ENCODE measurements around the gene LYRM4. TPM values are rescaled to one million over a fixed set of nuclear protein-coding genes. Genes with fewer than 3 reads are reported as not detected.
"Not testable (repeated sequence)": the region's sequence is repeated elsewhere in the genome, so short reads cannot be mapped to it uniquely, and the experiment has no call there.

LYRM4 gene
- total RNA-seq, 1 donor from 2014 or later: 20.4 TPM

DNA sequence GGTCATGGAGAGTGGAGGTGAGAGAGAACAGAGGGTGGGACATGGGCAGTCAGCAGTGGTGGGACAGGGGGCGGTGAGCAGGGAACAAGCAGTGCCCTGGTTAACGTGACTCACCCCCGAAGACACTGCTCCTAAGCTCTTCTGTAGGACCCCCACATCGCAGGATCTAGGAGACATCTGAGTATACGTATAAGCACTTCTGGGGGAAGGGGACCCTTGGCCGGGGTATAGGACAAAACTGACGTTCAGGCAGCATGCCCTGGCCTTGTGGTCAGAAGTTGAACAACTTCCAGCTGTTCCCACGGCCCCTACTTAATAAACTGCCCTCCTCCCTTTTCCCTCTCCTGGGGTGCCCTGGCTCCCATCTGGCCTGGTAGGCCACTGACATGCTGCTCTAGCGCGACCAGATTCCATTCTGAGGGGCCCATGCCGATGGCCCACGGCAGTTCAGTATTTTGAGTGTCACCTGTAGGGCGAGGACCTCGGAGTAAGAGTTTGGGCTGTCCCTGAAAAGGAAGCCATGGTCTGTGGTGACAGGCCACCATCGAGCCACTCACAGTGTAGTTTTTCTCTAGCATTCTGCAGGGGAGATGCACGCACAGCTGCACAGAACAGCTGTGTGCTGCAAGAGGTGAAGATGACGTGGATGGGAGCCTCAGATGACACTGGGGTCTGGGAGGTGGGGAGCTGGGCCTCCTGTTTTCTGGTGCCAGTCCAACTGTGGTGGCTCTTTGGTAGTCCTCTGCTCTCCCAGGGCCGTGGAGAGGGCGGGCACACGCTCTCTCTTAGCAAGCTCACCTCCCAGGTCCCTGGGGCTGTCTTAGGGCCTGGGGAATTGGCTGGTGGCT, 137.2 kb downstream of the LYRM4 start:
- intact Hi-C loops (cut with DNase I): no loop called here
- H3K27ac ChIP-seq: no peak overlapping the region
- ATAC-seq: no peak

GRCh38 chr6:5122504-5123112, 138.1 kb downstream of the LYRM4 start:
- H3K36me3 ChIP-seq: no peaks in the 10 kb centered on the region
- H3K27me3 ChIP-seq: no peaks in the 10 kb centered on the region
- TF ChIP-seq, protein P1, sequence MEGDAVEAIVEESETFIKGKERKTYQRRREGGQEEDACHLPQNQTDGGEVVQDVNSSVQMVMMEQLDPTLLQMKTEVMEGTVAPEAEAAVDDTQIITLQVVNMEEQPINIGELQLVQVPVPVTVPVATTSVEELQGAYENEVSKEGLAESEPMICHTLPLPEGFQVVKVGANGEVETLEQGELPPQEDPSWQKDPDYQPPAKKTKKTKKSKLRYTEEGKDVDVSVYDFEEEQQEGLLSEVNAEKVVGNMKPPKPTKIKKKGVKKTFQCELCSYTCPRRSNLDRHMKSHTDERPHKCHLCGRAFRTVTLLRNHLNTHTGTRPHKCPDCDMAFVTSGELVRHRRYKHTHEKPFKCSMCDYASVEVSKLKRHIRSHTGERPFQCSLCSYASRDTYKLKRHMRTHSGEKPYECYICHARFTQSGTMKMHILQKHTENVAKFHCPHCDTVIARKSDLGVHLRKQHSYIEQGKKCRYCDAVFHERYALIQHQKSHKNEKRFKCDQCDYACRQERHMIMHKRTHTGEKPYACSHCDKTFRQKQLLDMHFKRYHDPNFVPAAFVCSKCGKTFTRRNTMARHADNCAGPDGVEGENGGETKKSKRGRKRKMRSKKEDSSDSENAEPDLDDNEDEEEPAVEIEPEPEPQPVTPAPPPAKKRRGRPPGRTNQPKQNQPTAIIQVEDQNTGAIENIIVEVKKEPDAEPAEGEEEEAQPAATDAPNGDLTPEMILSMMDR (IDR thresholded peaks at IDR 0.05): no peak
- ATAC-seq (no peak), DNase-seq (no peak)
- no peaks in the 10 kb centered on the region for H3K9me3 ChIP-seq
- no peak overlapping the region for H3K4me3 ChIP-seq
- intact Hi-C loops (cut with DNase I): no loop called here
- H3K27ac ChIP-seq: no peak overlapping the region
- no peaks in the 10 kb centered on the region for H3K4me1 ChIP-seq

More for the DNA sequence above, 137.2 kb downstream of the LYRM4 start:
- Histone ChIP-seq H3K4me3 (no peak overlapping the region), H3K27me3 (no peaks in the 10 kb centered on the region), H3K36me3 (no peaks in the 10 kb centered on the region), H3K9me3 (no peaks in the 10 kb centered on the region), H3K4me1 (no peaks in the 10 kb centered on the region)
- TF ChIP-seq, protein P1 (IDR thresholded peaks at IDR 0.05): no peak
- DNase-seq: no peak

DNA sequence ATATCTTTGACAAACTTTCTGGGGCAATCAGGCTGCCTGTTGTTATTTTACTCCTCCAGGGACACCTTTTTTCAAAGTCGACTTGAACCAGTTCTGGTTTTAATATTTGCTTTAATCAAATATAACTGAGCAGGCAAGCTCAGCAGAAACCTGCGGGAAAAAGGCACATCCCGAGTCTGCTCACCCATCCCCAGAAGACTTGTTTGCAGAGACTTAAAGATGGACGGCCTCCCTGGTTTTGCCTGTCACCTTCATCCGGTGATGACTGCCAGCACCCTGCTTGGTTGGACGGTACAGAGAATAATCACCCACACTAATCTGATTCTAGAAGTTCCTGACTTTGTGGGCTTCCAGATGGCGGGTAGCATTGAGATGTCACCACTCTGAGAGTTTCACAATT, 138.8 kb downstream of the LYRM4 start:
- DNase-seq (no peak), ATAC-seq (no peak)
- intact Hi-C loops (cut with DNase I): no loop called here
- TF ChIP-seq, protein P1 (IDR thresholded peaks at IDR 0.05): no peak
- Histone ChIP-seq H3K9me3 (no peaks in the 10 kb centered on the region), H3K27me3 (no peaks in the 10 kb centered on the region), H3K27ac (no peak overlapping the region), H3K4me1 (no peaks in the 10 kb centered on the region), H3K36me3 (no peaks in the 10 kb centered on the region), H3K4me3 (no peak overlapping the region)

DNA sequence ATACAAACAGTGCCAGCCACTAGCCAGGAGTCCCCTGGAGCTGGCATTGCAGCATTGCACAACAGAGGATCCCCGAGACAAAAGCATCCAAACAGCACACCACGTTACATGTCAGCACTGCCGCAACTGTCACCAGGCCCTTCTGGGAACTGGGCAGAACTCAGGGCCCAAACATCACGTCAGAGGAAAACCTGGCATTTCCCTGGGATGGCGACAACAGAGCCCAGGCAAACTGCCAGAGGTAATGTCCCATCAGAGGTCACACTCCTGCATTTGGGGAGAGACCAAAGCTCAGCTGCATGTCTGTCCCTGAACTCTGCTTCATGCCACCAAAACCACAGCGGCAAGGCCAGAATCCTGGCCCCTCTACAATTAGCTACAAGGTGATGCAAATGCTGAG, 139.3 kb downstream of the LYRM4 start:
- ATAC-seq: no peak
- no peaks in the 10 kb centered on the region for H3K36me3 ChIP-seq
- no peaks in the 10 kb centered on the region for H3K27me3 ChIP-seq
- no peaks in the 10 kb centered on the region for H3K9me3 ChIP-seq
- H3K4me3 ChIP-seq: no peak overlapping the region
- H3K27ac ChIP-seq: no peak overlapping the region
- intact Hi-C loops (cut with DNase I): no loop called here
- DNase-seq: no peak
- H3K4me1 ChIP-seq: no peaks in the 10 kb centered on the region
- TF ChIP-seq, protein P1 (IDR thresholded peaks at IDR 0.05): no peak

DNA sequence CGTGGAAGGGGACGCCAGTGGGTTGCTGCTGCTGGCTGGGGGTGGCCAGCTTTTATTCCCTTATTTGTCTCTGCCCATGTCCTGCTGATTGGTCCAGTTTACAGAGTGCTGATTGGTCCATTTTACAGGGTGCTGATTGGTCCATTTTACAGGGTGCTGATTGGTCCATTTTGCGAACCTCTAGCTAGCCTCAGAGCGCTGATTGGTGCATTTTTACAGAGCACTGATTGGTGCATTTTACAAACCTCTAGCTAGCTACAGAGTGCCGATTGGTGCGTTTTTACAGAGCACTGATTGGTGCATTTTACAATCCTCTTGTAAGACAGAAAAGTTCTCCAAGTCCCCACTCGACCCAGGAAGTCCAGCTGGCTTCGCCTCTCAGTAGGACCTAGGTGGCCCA, 140.2 kb downstream of the LYRM4 start:
- H3K27me3 ChIP-seq; H3K4me1 ChIP-seq; H3K36me3 ChIP-seq; intact Hi-C loops (cut with DNase I); H3K9me3 ChIP-seq; DNase-seq; H3K4me3 ChIP-seq; ATAC-seq; H3K27ac ChIP-seq: not testable (repeated sequence)

DNA sequence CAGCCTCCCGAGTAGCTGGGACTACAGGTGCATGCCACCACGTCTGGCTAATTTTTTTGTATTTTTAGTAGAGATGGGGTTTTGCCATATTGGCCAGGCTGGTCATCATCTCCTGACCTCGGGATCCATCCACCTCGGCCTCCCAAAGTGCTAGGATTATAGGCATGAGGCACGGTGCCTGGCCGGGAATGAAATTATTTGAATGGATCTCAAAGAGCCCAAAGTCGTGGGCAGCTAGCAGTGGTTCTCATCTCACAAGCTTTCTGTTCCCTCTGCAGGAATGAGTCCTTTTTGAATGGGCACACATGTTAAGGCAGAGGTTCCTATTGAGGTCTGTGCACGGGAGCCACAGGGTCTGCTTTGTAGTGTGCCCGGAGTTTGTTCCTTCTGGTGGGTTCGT, 140.7 kb downstream of the LYRM4 start:
- no peaks in the 10 kb centered on the region for H3K4me1 ChIP-seq
- no peaks in the 10 kb centered on the region for H3K27me3 ChIP-seq
- H3K9me3 ChIP-seq: no peaks in the 10 kb centered on the region
- ATAC-seq: no peak
- intact Hi-C loops (cut with DNase I): no loop called here
- H3K27ac ChIP-seq: no peak overlapping the region
- TF ChIP-seq, protein P1 (IDR thresholded peaks at IDR 0.05): no peak
- H3K4me3 ChIP-seq: no peak overlapping the region
- H3K36me3 ChIP-seq: no peaks in the 10 kb centered on the region
- no peak for DNase-seq

Data from upper lobe of right lung (tissue), 1 donor.